Activated T-helper 2 cell treated with anti-CD3 and anti-CD28 coated beads, Interferon-gamma antibody, Interleukin-2, Interleukin-4, amounts not matched to agents 10 μg/mL and 5 μg/mL and 100 μg/mL, durations not matched to agents 14 hours and 24 hours and 36 hours (primary cell): ENCODE results near the gene PCDHA11. TPM values are rescaled to one million over a fixed set of nuclear protein-coding genes. Genes with fewer than 3 reads are reported as not detected.
"Not testable (repeated sequence)": the region's sequence is repeated elsewhere in the genome, so short reads cannot be mapped to it uniquely, and the experiment has no call there.

Source experiments
- DNase-seq: peaks from one replicate; pipeline ENCODE4 v3.0.0; 2021; ENCODE audit warnings: low spot score
- H3K27ac Mint-ChIP-seq: one replicate; pipeline ENCODE4 v1.8.0; 2021; ENCODE audit warnings: mixed read lengths
- H3K27me3 Mint-ChIP-seq: one replicate; pipeline ENCODE4 v1.8.0; 2021; ENCODE audit warnings: low read depth, mixed read lengths
- H3K36me3 Mint-ChIP-seq: one replicate; pipeline ENCODE4 v1.8.0; 2021; ENCODE audit warnings: low read depth, mixed read lengths
- H3K4me1 Mint-ChIP-seq: one replicate; pipeline ENCODE4 v1.8.0; 2021; ENCODE audit warnings: low read depth, mixed read lengths
- H3K4me3 Mint-ChIP-seq: one replicate; pipeline ENCODE4 v1.8.0; 2021; ENCODE audit warnings: low read depth, mild to moderate bottlenecking, moderate library complexity, mixed read lengths
- H3K9me3 Mint-ChIP-seq: one replicate; pipeline ENCODE4 v1.8.0; 2021; ENCODE audit warnings: mixed read lengths
- intact Hi-C: fragments of 100-400 bp; cut with micrococcal nuclease; formaldehyde crosslinking; loops from one replicate; pipeline ENCODE4 v1.15.1; 2023
- total RNA-seq: library from RNA; stranded (reverse); gene quantifications from 2 replicates; pipeline ENCODE4 v1.2.3, GENCODE V29; 2022

Gene PCDHA11
- total RNA-seq, 1 donor from 2014 or later = not detected

DNA sequence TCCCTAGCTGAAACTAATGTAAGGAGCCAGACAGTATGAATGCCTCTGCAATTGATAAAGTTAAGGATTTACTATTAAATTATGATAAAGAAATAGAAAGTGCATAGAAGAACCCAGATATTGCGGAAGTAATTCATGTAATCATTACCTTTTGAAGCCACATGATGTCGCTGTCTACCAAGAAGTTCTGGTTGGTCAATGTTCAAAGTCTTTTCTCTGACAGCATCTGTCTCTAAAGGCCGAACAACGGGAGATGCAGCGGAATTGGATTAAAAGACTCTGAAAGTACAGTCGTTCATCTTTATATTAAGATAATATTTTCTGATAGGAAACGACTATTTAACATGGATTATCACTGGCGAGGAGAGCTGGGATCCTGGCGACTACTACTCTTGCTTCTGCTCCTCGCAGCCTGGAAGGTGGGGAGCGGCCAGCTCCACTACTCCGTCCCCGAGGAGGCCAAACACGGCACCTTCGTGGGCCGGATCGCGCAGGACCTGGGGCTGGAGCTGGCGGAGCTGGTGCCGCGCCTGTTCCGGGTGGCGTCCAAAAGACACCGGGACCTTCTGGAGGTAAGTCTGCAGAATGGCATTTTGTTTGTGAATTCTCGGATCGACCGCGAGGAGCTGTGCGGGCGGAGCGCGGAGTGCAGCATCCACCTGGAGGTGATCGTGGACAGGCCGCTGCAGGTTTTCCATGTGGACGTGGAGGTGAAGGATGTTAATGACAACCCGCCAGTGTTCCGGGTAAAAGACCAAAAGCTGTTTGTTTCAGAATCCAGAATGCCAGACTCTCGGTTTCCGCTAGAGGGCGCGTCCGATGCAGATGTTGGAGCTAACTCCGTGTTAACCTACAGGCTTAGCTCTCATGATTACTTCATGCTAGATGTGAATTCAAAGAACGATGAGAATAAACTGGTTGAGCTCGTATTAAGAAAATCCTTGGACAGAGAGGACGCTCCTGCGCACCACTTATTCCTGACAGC lies 27.5 kb upstream of the PCDHA11 start, which contains the start of gene PCDHA8:
PCDHA8 (plus strand) TSS at position 210 of the 985 bp plus-strand sequence; CDS start at position 345, 135 bp downstream.
- H3K27ac Mint-ChIP-seq = no peak within 1 kb of the TSS
- no peaks in the 10 kb centered on the region for H3K36me3 Mint-ChIP-seq
- no peaks in the 10 kb centered on the region for H3K27me3 Mint-ChIP-seq
- H3K4me3 Mint-ChIP-seq = no peak within 1 kb of the TSS
- no peaks in the 10 kb centered on the region for H3K4me1 Mint-ChIP-seq
- peaks cover 20% of the 10 kb centered on the region for H3K9me3 Mint-ChIP-seq
- intact Hi-C loops = no loop called here
- no peak for DNase-seq

- no peak for DNase-seq
- Mint-ChIP-seq H3K27ac (no peak overlapping the region), H3K36me3 (no peaks in the 10 kb centered on the region), H3K4me3 (no peak overlapping the region), H3K9me3 (peaks cover 34% of the 10 kb centered on the region), H3K27me3 (no peaks in the 10 kb centered on the region), H3K4me1 (no peaks in the 10 kb centered on the region)
- intact Hi-C loops = no loop called here
Measured at GRCh38 chr5:140842798-140843733, 25.7 kb upstream of the PCDHA11 start.

DNA sequence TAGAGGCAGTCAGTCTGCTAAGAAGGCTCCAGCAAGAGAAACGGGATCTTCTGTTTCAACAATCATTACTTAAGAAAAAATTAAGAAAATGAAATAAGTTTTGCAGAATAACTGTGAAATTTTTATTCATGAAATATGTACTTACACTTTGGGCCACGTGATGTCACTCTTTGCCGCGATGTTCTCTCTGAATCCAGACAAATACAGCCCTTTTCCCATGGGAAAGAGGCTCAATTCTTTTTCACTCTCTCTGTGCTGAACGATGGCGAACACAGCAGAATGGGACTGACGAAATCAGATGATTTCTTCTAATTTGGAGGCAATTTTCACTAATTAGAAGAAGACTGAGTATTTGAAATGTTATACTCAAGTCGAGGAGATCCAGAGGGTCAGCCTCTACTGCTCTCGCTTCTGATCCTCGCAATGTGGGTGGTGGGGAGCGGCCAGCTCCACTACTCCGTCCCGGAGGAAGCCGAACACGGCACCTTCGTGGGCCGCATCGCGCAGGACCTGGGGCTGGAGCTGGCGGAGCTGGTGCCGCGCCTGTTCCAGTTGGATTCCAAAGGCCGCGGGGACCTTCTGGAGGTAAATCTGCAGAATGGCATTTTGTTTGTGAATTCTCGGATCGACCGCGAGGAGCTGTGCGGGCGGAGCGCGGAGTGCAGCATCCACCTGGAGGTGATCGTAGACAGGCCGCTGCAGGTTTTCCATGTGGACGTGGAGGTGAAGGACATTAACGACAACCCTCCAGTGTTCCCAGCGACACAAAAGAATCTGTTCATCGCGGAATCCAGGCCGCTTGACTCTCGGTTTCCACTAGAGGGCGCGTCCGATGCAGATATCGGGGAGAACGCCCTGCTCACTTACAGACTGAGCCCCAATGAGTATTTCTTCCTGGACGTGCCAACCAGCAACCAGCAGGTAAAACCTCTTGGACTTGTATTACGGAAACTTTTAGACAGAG lies 20.3 kb upstream of the PCDHA11 start, which contains the start of gene PCDHA9:
PCDHA9 (plus strand) TSS at position 244 of the 964 bp plus-strand sequence; CDS start at position 358, 114 bp downstream.
- H3K4me3 Mint-ChIP-seq, H3K36me3 Mint-ChIP-seq, H3K27ac Mint-ChIP-seq, intact Hi-C loops, H3K27me3 Mint-ChIP-seq, DNase-seq, H3K4me1 Mint-ChIP-seq: not testable (repeated sequence)
- H3K9me3 Mint-ChIP-seq = peaks cover 31% of the 10 kb centered on the region

DNA sequence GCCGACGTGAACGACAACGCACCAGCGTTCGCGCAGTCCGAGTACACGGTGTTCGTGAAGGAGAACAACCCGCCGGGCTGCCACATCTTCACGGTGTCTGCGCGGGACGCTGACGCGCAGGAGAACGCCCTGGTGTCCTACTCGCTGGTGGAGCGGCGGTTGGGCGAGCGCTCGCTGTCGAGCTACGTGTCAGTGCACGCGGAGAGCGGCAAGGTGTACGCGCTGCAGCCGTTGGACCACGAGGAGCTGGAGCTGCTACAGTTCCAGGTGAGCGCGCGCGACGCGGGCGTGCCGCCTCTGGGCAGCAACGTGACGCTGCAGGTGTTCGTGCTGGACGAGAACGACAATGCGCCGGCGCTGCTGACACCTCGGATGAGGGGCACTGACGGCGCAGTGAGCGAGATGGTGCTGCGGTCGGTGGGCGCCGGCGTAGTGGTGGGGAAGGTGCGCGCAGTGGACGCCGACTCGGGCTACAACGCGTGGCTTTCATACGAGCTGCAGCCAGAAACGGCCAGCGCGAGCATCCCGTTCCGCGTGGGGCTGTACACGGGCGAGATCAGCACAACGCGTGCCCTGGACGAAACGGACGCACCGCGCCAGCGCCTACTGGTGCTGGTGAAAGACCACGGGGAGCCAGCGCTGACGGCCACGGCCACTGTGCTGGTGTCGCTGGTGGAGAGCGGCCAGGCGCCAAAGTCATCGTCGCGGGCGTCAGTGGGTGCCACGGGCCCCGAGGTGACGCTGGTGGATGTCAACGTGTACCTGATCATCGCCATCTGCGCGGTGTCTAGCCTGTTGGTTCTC lies 18.7 kb upstream of the PCDHA11 start:
- H3K36me3 Mint-ChIP-seq, H3K27ac Mint-ChIP-seq, H3K4me3 Mint-ChIP-seq, DNase-seq, H3K27me3 Mint-ChIP-seq, H3K4me1 Mint-ChIP-seq: not testable (repeated sequence)
- intact Hi-C loops = loop anchor here (10.0 kb wide), 1 partner anchor 55 kb away; the partner anchor contains the start of gene PCDHA2
- H3K9me3 Mint-ChIP-seq = peaks cover 29% of the 10 kb centered on the region

- no peak within 1 kb of the TSS for H3K4me3 Mint-ChIP-seq
- no peaks in the 10 kb centered on the region for H3K4me1 Mint-ChIP-seq
Measured at GRCh38 chr5:140855772-140856674, 12.7 kb upstream of the PCDHA11 start, which contains the start of gene PCDHA10. Gene PCDHA10 (plus strand): TSS chr5:140855897. CDS start chr5:140856049, 152 bp downstream.

GRCh38 chr5:140857177-140857986 lies 11.4 kb upstream of the PCDHA11 start:
- Mint-ChIP-seq H3K4me1 (no peaks in the 10 kb centered on the region), H3K36me3 (no peaks in the 10 kb centered on the region), H3K4me3 (no peak overlapping the region), H3K27ac (no peak overlapping the region), H3K27me3 (no peaks in the 10 kb centered on the region), H3K9me3 (peaks cover 45% of the 10 kb centered on the region)
- intact Hi-C loops = loop anchor here (10.0 kb wide), 1 partner anchor 63 kb away; the partner anchor contains the start of gene PCDHA2
- no peak for DNase-seq

More at GRCh38 chr5:140855772-140856674, 12.7 kb upstream of the PCDHA11 start, which contains the start of gene PCDHA10:
- no peak within 1 kb of the TSS for H3K27ac Mint-ChIP-seq
- intact Hi-C loops = loop anchor here (10.0 kb wide), 1 partner anchor 61 kb away; the partner anchor contains the start of gene PCDHA2
- no peaks in the 10 kb centered on the region for H3K27me3 Mint-ChIP-seq
- H3K9me3 Mint-ChIP-seq = peaks cover 39% of the 10 kb centered on the region
- H3K36me3 Mint-ChIP-seq = no peaks in the 10 kb centered on the region
- DNase-seq = no peak

DNA sequence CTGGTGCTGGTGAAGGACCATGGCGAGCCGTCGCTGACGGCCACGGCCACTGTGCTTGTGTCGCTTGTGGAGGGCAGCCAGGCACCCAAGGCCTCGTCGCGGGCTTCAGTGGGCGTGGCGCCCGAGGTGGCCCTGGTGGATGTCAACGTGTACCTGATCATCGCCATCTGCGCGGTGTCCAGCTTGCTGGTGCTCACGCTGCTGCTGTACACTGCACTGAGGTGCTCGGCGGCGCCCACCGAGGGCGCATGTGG lies 10.8 kb upstream of the PCDHA11 start:
- Mint-ChIP-seq H3K27ac (no peak overlapping the region), H3K27me3 (no peaks in the 10 kb centered on the region), H3K36me3 (no peaks in the 10 kb centered on the region), H3K9me3 (peaks cover 45% of the 10 kb centered on the region), H3K4me3 (no peak overlapping the region), H3K4me1 (no peaks in the 10 kb centered on the region)
- intact Hi-C loops = loop anchor here (10.0 kb wide), 1 partner anchor 63 kb away; the partner anchor contains the start of gene PCDHA2
- no peak for DNase-seq

DNA sequence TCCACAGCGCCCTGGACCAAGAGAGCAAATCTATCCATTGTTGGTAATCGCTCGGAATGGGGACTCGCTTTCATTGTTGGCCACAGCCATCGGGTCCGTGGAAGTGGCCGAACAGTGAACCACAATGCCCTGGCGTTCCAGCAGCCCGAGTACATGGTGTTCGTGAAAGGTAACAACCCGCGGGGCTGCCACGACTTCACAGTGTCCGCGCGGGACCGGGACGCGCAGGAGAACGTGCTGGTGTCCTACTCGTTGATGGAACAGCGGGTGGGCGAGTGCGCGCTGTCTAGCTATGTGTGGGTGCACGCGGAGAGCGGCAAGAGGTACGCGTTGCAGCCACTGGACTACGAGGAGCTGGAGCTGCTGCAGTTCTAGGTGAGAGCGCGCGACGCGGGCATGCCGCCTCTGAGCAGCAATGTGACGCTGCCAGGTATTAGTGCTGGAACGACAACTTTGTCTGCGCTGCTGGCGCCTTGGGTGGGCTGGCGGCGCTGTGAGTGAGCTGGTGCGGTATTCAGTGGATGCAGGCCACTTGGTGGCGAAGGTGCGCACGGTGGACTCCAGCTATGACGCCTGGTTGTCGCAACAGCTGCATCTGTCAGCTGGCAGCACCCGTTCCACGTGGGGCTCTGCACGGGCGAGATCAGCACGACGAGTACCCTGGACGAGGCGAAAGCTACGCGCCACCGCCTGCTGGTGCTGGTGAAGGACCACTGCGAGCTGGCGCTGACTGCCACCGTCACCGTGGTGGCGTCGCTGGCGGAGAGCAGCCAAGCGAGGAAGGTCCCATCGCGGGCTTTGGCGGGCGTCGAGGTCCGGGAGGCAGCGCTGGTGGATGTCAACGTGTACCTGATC lies 6.1 kb upstream of the PCDHA11 start:
- Mint-ChIP-seq H3K27me3 (no peaks in the 10 kb centered on the region), H3K4me1 (no peaks in the 10 kb centered on the region), H3K4me3 (no peak overlapping the region), H3K36me3 (no peaks in the 10 kb centered on the region), H3K27ac (no peak overlapping the region), H3K9me3 (peaks cover 16% of the 10 kb centered on the region)
- DNase-seq = no peak
- intact Hi-C loops = no loop called here

- H3K27ac Mint-ChIP-seq = no peak overlapping the region
- H3K4me3 Mint-ChIP-seq = no peak overlapping the region
- DNase-seq = no peak
- no peaks in the 10 kb centered on the region for H3K27me3 Mint-ChIP-seq
- intact Hi-C loops = no loop called here
- H3K4me1 Mint-ChIP-seq = no peaks in the 10 kb centered on the region
- peaks cover 3% of the 10 kb centered on the region for H3K36me3 Mint-ChIP-seq
- peaks cover 23% of the 10 kb centered on the region for H3K9me3 Mint-ChIP-seq
Measured at GRCh38 chr5:140869555-140869886, 764 bp downstream of the PCDHA11 start.
